CD14-positive monocyte (primary cell): ENCODE measurements around the gene TXNIP. TPM values are rescaled to one million over a fixed set of nuclear protein-coding genes. Genes with fewer than 3 reads are reported as not detected.

Experiments used
- DNase-seq, 3 donors: peaks; one replicate each; pipeline ENCODE4 v3.0.0-alpha.2; 2011 to 2022
- H2AFZ ChIP-seq: 2 replicates; pipeline ENCODE4 v1.6.0; 2012; ENCODE audit warnings: mild to moderate bottlenecking, low read depth, low read length, inconsistent platforms; ENCODE audit not compliant: insufficient read depth, poor library complexity, severe bottlenecking
- H3K27ac ChIP-seq, 2 donors: 1 replicate in 1 of 2; 2 replicates in 1 of 2; pipeline ENCODE4 v1.5.1; 2012 to 2013; ENCODE audit warnings: low read length in 2 of 2, control low read depth in 1 of 2, inconsistent platforms in 1 of 2, low read depth in 1 of 2, mild to moderate bottlenecking in 1 of 2
- H3K27me3 ChIP-seq, 2 donors: one replicate each; pipeline versions ENCODE4 v1.6.0 to v1.6.1; 2011 to 2013; ENCODE audit warnings: low read length in 2 of 2; ENCODE audit not compliant: control insufficient read depth in 2 of 2, insufficient read depth in 2 of 2
- H3K36me3 ChIP-seq, 2 donors: replicated peaks in 1 of 2; 1 replicate in 1 of 2; 2 replicates in 1 of 2; pipeline versions ENCODE4 v1.5.1 to v1.6.1; 2012 to 2013; ENCODE audit warnings: low read length in 2 of 2, control low read depth in 1 of 2, inconsistent platforms in 1 of 2, mild to moderate bottlenecking in 1 of 2; ENCODE audit not compliant: insufficient read depth in 2 of 2, control insufficient read depth in 1 of 2
- H3K4me1 ChIP-seq, 2 donors: 1 replicate in 1 of 2; 2 replicates in 1 of 2; pipeline versions ENCODE4 v1.5.1 to v1.6.1; 2012 to 2013; ENCODE audit warnings: low read length in 2 of 2, control low read depth in 1 of 2, inconsistent platforms in 1 of 2, mild to moderate bottlenecking in 1 of 2, moderate library complexity in 1 of 2; ENCODE audit not compliant: insufficient read depth in 2 of 2, control insufficient read depth in 1 of 2
- H3K4me2 ChIP-seq: replicated peaks from 2 replicates; pipeline ENCODE3; 2012; ENCODE audit warnings: low read length, moderate library complexity, mild to moderate bottlenecking; ENCODE audit not compliant: poor library complexity, severe bottlenecking; ENCODE audit errors: extremely low read depth
- H3K4me3 ChIP-seq, 3 experiments: fragments of 200-600 bp in 1 of 3; sonication (generic) in 1 of 3; replicated peaks in 1 of 3; 1 replicate in 2 of 3; 2 replicates in 1 of 3; pipeline ENCODE4 v1.5.1; 2011 to 2013; ENCODE audit warnings: low read length in 3 of 3, mild to moderate bottlenecking in 3 of 3, control low read depth in 2 of 3, low read depth in 2 of 3, inconsistent platforms in 1 of 3, moderate library complexity in 1 of 3
- H3K79me2 ChIP-seq: 2 replicates; pipeline ENCODE4 v1.6.0; 2012; ENCODE audit warnings: mild to moderate bottlenecking, control low read depth, inconsistent platforms, low read length, moderate library complexity; ENCODE audit not compliant: insufficient read depth
- H3K9ac ChIP-seq: 2 replicates; pipeline ENCODE4 v1.6.0; 2017; ENCODE audit warnings: low read length, mild to moderate bottlenecking; ENCODE audit not compliant: insufficient read depth, poor library complexity, severe bottlenecking
- H3K9me3 ChIP-seq, 2 donors: replicated peaks in 1 of 2; 1 replicate in 1 of 2; 2 replicates in 1 of 2; pipeline versions ENCODE4 v1.5.1 to v1.6.1; 2012 to 2013; ENCODE audit warnings: low read length in 2 of 2, control low read depth in 1 of 2; ENCODE audit not compliant: control insufficient read depth in 1 of 2, insufficient read depth in 1 of 2
- H4K20me1 ChIP-seq: 2 replicates; pipeline ENCODE4 v1.6.0; 2012; ENCODE audit warnings: mild to moderate bottlenecking, low read length, control low read depth, moderate library complexity; ENCODE audit not compliant: insufficient read depth
- H3K27ac Mint-ChIP-seq, 7 donors: one replicate each; pipeline ENCODE4 v1.8.0; 2020; ENCODE audit warnings: mild to moderate bottlenecking in 7 of 7, mixed read lengths in 7 of 7, moderate library complexity in 6 of 7, inconsistent platforms in 2 of 7
- H3K27me3 Mint-ChIP-seq, 3 donors: one replicate each; pipeline ENCODE4 v1.8.0; 2021 to 2022; ENCODE audit warnings: low read depth in 3 of 3, mild to moderate bottlenecking in 3 of 3, mixed read lengths in 3 of 3, moderate library complexity in 3 of 3, inconsistent platforms in 1 of 3
- H3K36me3 Mint-ChIP-seq, 2 donors: one replicate each; pipeline ENCODE4 v1.8.0; 2020; ENCODE audit warnings: mixed read lengths in 2 of 2, inconsistent platforms in 1 of 2, mild to moderate bottlenecking in 1 of 2
- H3K4me1 Mint-ChIP-seq: one replicate; pipeline ENCODE4 v1.8.0; 2020; ENCODE audit warnings: mild to moderate bottlenecking, mixed read lengths
- H3K4me3 Mint-ChIP-seq, 2 donors: one replicate each; pipeline ENCODE4 v1.8.0; 2020; ENCODE audit warnings: mild to moderate bottlenecking in 2 of 2, mixed read lengths in 2 of 2, moderate library complexity in 1 of 2
- H3K9me3 Mint-ChIP-seq, 7 donors: one replicate each; pipeline ENCODE4 v1.8.0; 2020 to 2022; ENCODE audit warnings: mixed read lengths in 7 of 7, mild to moderate bottlenecking in 6 of 7, moderate library complexity in 6 of 7, inconsistent platforms in 2 of 7
- CTCF ChIP-seq: fragments of 200-600 bp; IDR thresholded peaks from one replicate; pipeline ENCODE4 v1.8.0; 2022; ENCODE audit warnings: antibody characterized with exemption, mild to moderate bottlenecking
- WGBS: methylation state at CpG from one replicate; pipeline ENCODE4 v1.1.5; 2013; ENCODE audit warnings: missing lambda C conversion rate; ENCODE audit not compliant: insufficient coverage; 5-methylcytosine and 5-hydroxymethylcytosine counted together
- intact Hi-C, 2 donors: fragments of 100-400 bp; cut with micrococcal nuclease; formaldehyde crosslinking; loops; one replicate each; pipeline versions ENCODE4 v1.15.0 to v1.15.1; 2023
- polyA plus RNA-seq, 3 donors: library from polyadenylated mRNA; depleted of rRNA in 1 of 3; unstranded in 2 of 3; stranded (reverse) in 1 of 3; fragments of 300-500 nt in 2 of 3; fragments of >200 nt in 1 of 3; fragmentation: Illumina TruSeq in 2 of 3; gene quantifications; 1 replicate in 2 of 3; 2 replicates in 1 of 3; pipeline ENCODE4 v1.2.3, GENCODE V29; 2012 to 2021

TXNIP gene
- polyA plus RNA-seq, 3 donors: 640 to 3,778 (median 844) TPM

GRCh38 chr1:145992502-145992936 is 3.9 kb downstream of the TXNIP start:
- Mint-ChIP-seq H3K27ac (peak overlapping the region; percentile 15 to 94 (median 76)), H3K27me3 (peaks cover 0 to 3% (median 0%) of the 10 kb centered on the region in 3 donors), H3K36me3 (peaks cover 42 to 45% of the 10 kb centered on the region in 2 donors), H3K4me1 (peaks cover 67% of the 10 kb centered on the region), H3K9me3 (peaks cover 0 to 9% (median 2%) of the 10 kb centered on the region in 7 donors), H3K4me3 (peak overlapping the region; percentile 99 to 100)
- Histone ChIP-seq H3K27ac (peak overlapping the region; percentile 56 to 78), H3K4me3 (peak overlapping the region; percentile 87 to 100 (median 99)), H3K4me1 (peaks cover 23 to 42% of the 10 kb centered on the region in 2 donors), H4K20me1 (peaks cover 65% of the 10 kb centered on the region), H3K9me3 (no peaks in the 10 kb centered on the region), H2AFZ (no peak overlapping the region), H3K4me2 (peak overlapping the region; percentile 97), H3K9ac (peak overlapping the region; percentile 78), H3K27me3 (no peaks in the 10 kb centered on the region), H3K36me3 (peaks cover 41 to 43% of the 10 kb centered on the region in 2 donors), H3K79me2 (peaks cover 63% of the 10 kb centered on the region)
- no CpG with 5 or more reads among the region's 1 CpG for WGBS
- intact Hi-C loops: no loop called here
- no peak for TF ChIP-seq CTCF
- no peak for DNase-seq

GRCh38 chr1:145991735-145992412 is 4.5 kb downstream of the TXNIP start:
- no peak overlapping the region for H2AFZ ChIP-seq
- H3K9me3 ChIP-seq: no peaks in the 10 kb centered on the region
- peaks cover 56% of the 10 kb centered on the region for H3K79me2 ChIP-seq
- peaks cover 22 to 42% of the 10 kb centered on the region in 2 donors for H3K4me1 ChIP-seq
- no peak for TF ChIP-seq CTCF
- no peaks in the 10 kb centered on the region for H3K27me3 ChIP-seq
- no peak for DNase-seq
- H3K27ac ChIP-seq: peak overlapping the region; percentile 50 to 78
- intact Hi-C loops: no loop called here
- Mint-ChIP-seq H3K36me3 (peaks cover 42 to 45% of the 10 kb centered on the region in 2 donors), H3K4me3 (peak overlapping the region; percentile 99 to 100), H3K4me1 (peaks cover 65% of the 10 kb centered on the region), H3K9me3 (peaks cover 0 to 9% (median 2%) of the 10 kb centered on the region in 7 donors), H3K27me3 (peaks cover 0 to 3% (median 0%) of the 10 kb centered on the region in 3 donors), H3K27ac (peak overlapping the region; percentile 70 to 91 (median 86))
- H4K20me1 ChIP-seq: peaks cover 65% of the 10 kb centered on the region
- peaks cover 41 to 43% of the 10 kb centered on the region in 2 donors for H3K36me3 ChIP-seq
- H3K4me2 ChIP-seq: peak overlapping the region; percentile 97
- H3K4me3 ChIP-seq: peak overlapping the region; percentile 87 to 100 (median 99)
- H3K9ac ChIP-seq: peak overlapping the region; percentile 78
- no CpG with 5 or more reads among the region's 10 CpGs for WGBS
